Ectodermal cell (in vitro differentiated cells): ENCODE data around the gene TCF7L2.

ENCODE experiments used
- H3K27ac ChIP-seq: 2 replicates; pipeline ENCODE4 v1.7.0; 2013; ENCODE audit warnings: mild to moderate bottlenecking, low read depth, low read length; ENCODE audit not compliant: insufficient read depth, poor library complexity, severe bottlenecking
- H3K27me3 ChIP-seq: 2 replicates; pipeline ENCODE4 v1.7.0; 2013; ENCODE audit warnings: mild to moderate bottlenecking, low read length; ENCODE audit not compliant: insufficient read depth, control insufficient read depth, poor library complexity, severe bottlenecking
- H3K36me3 ChIP-seq: one replicate; pipeline ENCODE4 v1.7.0; 2013; ENCODE audit warnings: low read length; ENCODE audit not compliant: control insufficient read depth, insufficient read depth
- H3K4me1 ChIP-seq: one replicate; pipeline ENCODE4 v1.7.0; 2013; ENCODE audit warnings: low read length; ENCODE audit not compliant: control insufficient read depth, insufficient read depth
- H3K4me3 ChIP-seq: 2 replicates; pipeline ENCODE4 v1.7.0; 2013; ENCODE audit warnings: low read depth, low read length, control low read depth; ENCODE audit not compliant: insufficient read depth
- H3K9me3 ChIP-seq: 2 replicates; pipeline ENCODE4 v1.7.0; 2013; ENCODE audit warnings: mild to moderate bottlenecking, low read length, moderate library complexity; ENCODE audit not compliant: control insufficient read depth
- WGBS, 2 experiments: methylation state at CpG; one replicate each; pipeline ENCODE4 v1.1.7; 2013; ENCODE audit warnings: missing lambda C conversion rate in 2 of 2; 5-methylcytosine and 5-hydroxymethylcytosine counted together

TCF7L2 gene

DNA sequence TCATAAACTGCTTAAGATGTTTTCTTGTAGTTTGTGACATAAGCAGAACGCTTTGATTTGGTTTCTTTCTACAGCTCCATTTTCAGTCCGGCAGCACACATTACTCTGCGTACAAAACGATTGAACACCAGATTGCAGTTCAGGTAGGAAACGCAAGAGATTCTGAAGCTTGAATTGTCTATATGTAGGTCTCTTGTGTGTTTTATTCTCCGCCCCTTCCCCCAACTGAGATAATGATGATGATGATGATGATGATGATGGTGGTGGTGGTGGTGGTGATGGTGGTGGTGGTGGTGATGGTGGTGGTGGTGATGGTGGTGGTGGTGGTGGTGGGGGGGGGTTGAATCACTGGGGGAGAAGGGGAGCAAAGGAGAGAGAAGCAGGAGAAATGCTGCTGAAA lies 14.4 kb downstream of the TCF7L2 start:
- Histone ChIP-seq H3K27ac (no peak overlapping the region), H3K9me3 (no peaks in the 10 kb centered on the region), H3K27me3 (no peaks in the 10 kb centered on the region), H3K4me1 (peaks cover 21% of the 10 kb centered on the region), H3K36me3 (no peaks in the 10 kb centered on the region), H3K4me3 (no peak overlapping the region)
- WGBS, 2 experiments: 96 to 99% methylated on average over 6 of the region's 6 CpGs

DNA sequence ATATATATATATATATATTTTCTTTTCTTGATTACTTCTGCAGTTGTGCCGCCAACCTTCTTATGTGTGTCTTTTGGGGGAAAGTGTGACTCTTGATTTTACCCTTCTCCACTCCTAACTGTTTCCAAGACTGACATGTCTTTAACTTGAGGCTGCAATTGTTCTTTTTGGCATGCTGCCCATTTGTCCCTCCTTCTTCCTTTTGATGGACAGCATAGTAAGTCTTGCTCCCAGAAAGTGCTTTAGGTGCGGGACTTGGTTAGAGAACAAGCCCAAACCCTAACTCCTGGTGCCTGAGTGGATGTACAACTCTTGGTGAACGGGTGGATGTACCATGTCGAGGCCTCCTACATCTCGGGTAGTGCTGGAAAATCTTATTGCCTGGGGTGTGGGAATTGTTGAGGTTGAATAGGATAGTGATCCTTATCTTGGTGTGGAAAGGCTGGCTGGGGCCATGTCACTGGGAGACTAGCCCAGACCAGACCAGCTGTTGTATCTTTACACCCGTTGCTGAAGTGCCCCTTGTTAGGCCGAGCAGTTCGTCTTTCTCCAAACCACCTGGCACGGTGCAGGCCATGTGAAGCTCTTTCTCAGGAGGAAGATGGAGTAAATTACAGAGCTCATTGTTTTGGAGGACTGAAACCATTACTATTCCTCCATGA lies 16.3 kb downstream of the TCF7L2 start:
- peaks cover 12% of the 10 kb centered on the region for H3K4me1 ChIP-seq
- H3K4me3 ChIP-seq: no peak overlapping the region
- H3K36me3 ChIP-seq: no peaks in the 10 kb centered on the region
- H3K9me3 ChIP-seq: no peaks in the 10 kb centered on the region
- 93 to 94% methylated on average over 9 of the region's 9 CpGs for WGBS, 2 experiments
- no peak overlapping the region for H3K27ac ChIP-seq
- H3K27me3 ChIP-seq: no peaks in the 10 kb centered on the region

GRCh38 chr10:112967200-112967599 lies 17.2 kb downstream of the TCF7L2 start:
- Histone ChIP-seq H3K36me3 (no peaks in the 10 kb centered on the region), H3K4me1 (peaks cover 5% of the 10 kb centered on the region), H3K27ac (no peak overlapping the region), H3K9me3 (no peaks in the 10 kb centered on the region), H3K4me3 (no peak overlapping the region), H3K27me3 (no peaks in the 10 kb centered on the region)
- 95 to 96% methylated on average over 5 of the region's 5 CpGs for WGBS, 2 experiments

- Histone ChIP-seq H3K9me3 (no peaks in the 10 kb centered on the region), H3K4me1 (peaks cover 1% of the 10 kb centered on the region), H3K36me3 (no peaks in the 10 kb centered on the region), H3K27ac (no peak overlapping the region), H3K27me3 (no peaks in the 10 kb centered on the region), H3K4me3 (no peak overlapping the region)
- 89 to 100% methylated on average over 2 of the region's 2 CpGs for WGBS, 2 experiments
Measured at GRCh38 chr10:112969131-112969530, 19.1 kb downstream of the TCF7L2 start.

DNA sequence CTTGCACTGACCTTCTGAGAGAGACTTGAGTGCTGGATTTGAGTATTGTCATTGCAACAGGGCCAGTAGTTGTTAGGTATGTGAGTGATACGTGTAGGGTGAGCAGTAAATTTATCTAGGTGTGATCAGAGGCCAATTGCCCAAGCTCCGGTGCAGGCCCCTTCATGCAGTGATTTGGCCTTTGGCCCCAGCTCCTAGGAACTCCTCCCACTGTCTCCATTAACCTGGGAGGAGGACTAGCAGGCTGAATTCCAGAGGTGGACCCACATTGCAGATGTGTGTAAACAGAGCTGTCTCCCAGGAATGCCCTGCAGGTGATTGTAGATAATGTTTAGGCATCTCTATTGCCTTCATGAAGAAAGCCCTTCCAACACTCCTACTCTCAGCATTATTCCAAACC lies 19.5 kb downstream of the TCF7L2 start:
- no peaks in the 10 kb centered on the region for H3K4me1 ChIP-seq
- no peaks in the 10 kb centered on the region for H3K27me3 ChIP-seq
- H3K27ac ChIP-seq: no peak overlapping the region
- H3K9me3 ChIP-seq: no peaks in the 10 kb centered on the region
- H3K4me3 ChIP-seq: no peak overlapping the region
- WGBS, 2 experiments: 82 to 93% methylated on average over 2 of the region's 2 CpGs
- no peaks in the 10 kb centered on the region for H3K36me3 ChIP-seq

DNA sequence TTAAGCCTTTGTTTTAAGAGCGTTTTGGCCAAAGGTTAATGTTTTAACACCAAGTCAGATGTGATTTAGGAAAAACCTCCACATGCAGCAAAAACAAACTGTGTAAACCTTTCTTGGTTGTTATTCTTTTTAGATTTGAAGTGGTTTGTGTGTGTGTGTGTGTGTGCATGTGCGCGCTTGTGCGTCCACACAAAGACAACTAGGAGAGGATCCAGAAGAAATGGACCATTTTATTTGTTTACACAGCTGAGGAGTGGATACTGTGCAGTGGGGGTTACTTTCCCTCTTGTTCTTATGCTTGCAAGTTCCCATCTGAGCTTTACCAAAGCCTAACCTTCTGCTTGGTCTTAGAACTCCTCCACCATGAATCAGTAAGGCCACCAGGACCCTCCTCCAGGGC lies 20.0 kb downstream of the TCF7L2 start:
- Histone ChIP-seq H3K4me3 (no peak overlapping the region), H3K4me1 (no peaks in the 10 kb centered on the region), H3K36me3 (no peaks in the 10 kb centered on the region), H3K27ac (no peak overlapping the region), H3K9me3 (no peaks in the 10 kb centered on the region), H3K27me3 (no peaks in the 10 kb centered on the region)
- 87 to 95% methylated on average over 4 of the region's 4 CpGs for WGBS, 2 experiments

- H3K27ac ChIP-seq: no peak overlapping the region
- H3K4me3 ChIP-seq: no peak overlapping the region
- no peaks in the 10 kb centered on the region for H3K4me1 ChIP-seq
- H3K9me3 ChIP-seq: no peaks in the 10 kb centered on the region
- no peaks in the 10 kb centered on the region for H3K27me3 ChIP-seq
- H3K36me3 ChIP-seq: no peaks in the 10 kb centered on the region
- WGBS, 2 experiments: 91 to 95% methylated on average over 3 to 5 of the region's 5 CpGs
Measured at GRCh38 chr10:112972606-112973005, 22.6 kb downstream of the TCF7L2 start.

DNA sequence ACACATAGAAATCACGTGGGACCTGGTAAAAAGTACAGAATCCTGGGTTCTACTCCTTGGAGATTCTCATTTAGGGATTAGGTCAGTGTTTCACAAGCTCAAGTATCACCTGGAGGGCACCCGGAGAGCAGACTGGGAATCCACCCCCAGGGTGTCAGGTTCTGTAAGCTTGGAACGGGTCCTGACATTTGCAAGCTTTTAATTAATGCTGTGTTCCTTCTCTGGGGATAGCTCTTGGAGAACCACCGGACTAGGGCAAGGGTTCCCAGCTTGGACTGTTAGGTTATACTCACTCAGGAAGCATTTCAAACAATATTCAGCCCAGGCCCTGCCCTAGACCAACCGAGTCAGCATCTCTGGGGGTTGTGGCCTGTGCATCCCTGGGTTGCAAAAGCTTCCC lies 23.0 kb downstream of the TCF7L2 start:
- no peaks in the 10 kb centered on the region for H3K27me3 ChIP-seq
- H3K4me3 ChIP-seq: no peak overlapping the region
- no peak overlapping the region for H3K27ac ChIP-seq
- H3K4me1 ChIP-seq: no peaks in the 10 kb centered on the region
- WGBS, 2 experiments: 92% methylated on average over 5 of the region's 5 CpGs
- H3K9me3 ChIP-seq: no peaks in the 10 kb centered on the region
- H3K36me3 ChIP-seq: no peaks in the 10 kb centered on the region

- Histone ChIP-seq H3K9me3 (no peaks in the 10 kb centered on the region), H3K27me3 (no peaks in the 10 kb centered on the region), H3K27ac (no peak overlapping the region), H3K4me3 (no peak overlapping the region), H3K4me1 (no peaks in the 10 kb centered on the region), H3K36me3 (no peaks in the 10 kb centered on the region)
- 95 to 98% methylated on average over 4 to 5 of the region's 5 CpGs for WGBS, 2 experiments
Measured at GRCh38 chr10:112973805-112974204, 23.8 kb downstream of the TCF7L2 start.

GRCh38 chr10:112977426-112977898 lies 27.4 kb downstream of the TCF7L2 start:
- Histone ChIP-seq H3K27ac (no peak overlapping the region), H3K4me3 (no peak overlapping the region), H3K36me3 (no peaks in the 10 kb centered on the region), H3K9me3 (no peaks in the 10 kb centered on the region), H3K4me1 (no peaks in the 10 kb centered on the region), H3K27me3 (no peaks in the 10 kb centered on the region)
- WGBS, 2 experiments: 88 to 89% methylated on average over 12 of the region's 12 CpGs

GRCh38 chr10:112979927-112980326 lies 29.9 kb downstream of the TCF7L2 start:
- Histone ChIP-seq H3K27me3 (no peaks in the 10 kb centered on the region), H3K9me3 (no peaks in the 10 kb centered on the region), H3K36me3 (no peaks in the 10 kb centered on the region), H3K27ac (no peak overlapping the region), H3K4me1 (peaks cover 9% of the 10 kb centered on the region), H3K4me3 (no peak overlapping the region)
- WGBS, 2 experiments: 90 to 95% methylated on average over 2 of the region's 2 CpGs
